IMR-90 (cell line): ENCODE results near the gene RGS3.

ENCODE experiments used
- BHLHE40 ChIP-seq: fragments of 150-350 bp; IDR thresholded peaks from 2 replicates; pipeline ENCODE4 v1.6.1; 2016; ENCODE audit warnings: mild to moderate bottlenecking, low read depth, low read length
- CEBPB ChIP-seq: IDR thresholded peaks from 2 replicates; pipeline ENCODE4 v1.6.1; 2012; ENCODE audit warnings: low read depth, low read length, improper control_type of control experiment
- MXI1 ChIP-seq: IDR thresholded peaks from 2 replicates; pipeline ENCODE4 v1.6.1; 2012; ENCODE audit warnings: low read depth, mild to moderate bottlenecking, low read length, moderate library complexity, borderline replicate concordance
- NFE2L2 ChIP-seq: fragments of 150-350 bp; IDR thresholded peaks from 2 replicates; pipeline ENCODE4 v1.6.1; 2016; ENCODE audit warnings: low read depth, mild to moderate bottlenecking, low read length
- POLR2A ChIP-seq: IDR thresholded peaks from 2 replicates; pipeline ENCODE4 v1.6.1; 2012; ENCODE audit warnings: mild to moderate bottlenecking, low read depth, low read length
- RFX5 ChIP-seq: IDR thresholded peaks from 2 replicates; pipeline ENCODE4 v1.8.0; 2012; ENCODE audit warnings: low read depth, mild to moderate bottlenecking, low read length, moderate library complexity
- SMC3 ChIP-seq: fragments of 150-350 bp; IDR thresholded peaks from 2 replicates; pipeline ENCODE4 v1.6.1; 2016; ENCODE audit warnings: low read depth, mild to moderate bottlenecking, antibody characterized with exemption, low read length, moderate library complexity
- TF ChIP-seq, protein P1 (sequence below): conservative IDR thresholded peaks from 2 replicates; pipeline ENCODE4 v1.5.1; 2012; ENCODE audit warnings: mild to moderate bottlenecking, low read depth, low read length, improper control_type of control experiment
- TF ChIP-seq, protein P2 (sequence below): fragments of 150-350 bp; IDR thresholded peaks from 2 replicates; pipeline ENCODE4 v1.6.1; 2016; ENCODE audit warnings: low read depth, mild to moderate bottlenecking, low read length, moderate library complexity, borderline replicate concordance

DNA sequence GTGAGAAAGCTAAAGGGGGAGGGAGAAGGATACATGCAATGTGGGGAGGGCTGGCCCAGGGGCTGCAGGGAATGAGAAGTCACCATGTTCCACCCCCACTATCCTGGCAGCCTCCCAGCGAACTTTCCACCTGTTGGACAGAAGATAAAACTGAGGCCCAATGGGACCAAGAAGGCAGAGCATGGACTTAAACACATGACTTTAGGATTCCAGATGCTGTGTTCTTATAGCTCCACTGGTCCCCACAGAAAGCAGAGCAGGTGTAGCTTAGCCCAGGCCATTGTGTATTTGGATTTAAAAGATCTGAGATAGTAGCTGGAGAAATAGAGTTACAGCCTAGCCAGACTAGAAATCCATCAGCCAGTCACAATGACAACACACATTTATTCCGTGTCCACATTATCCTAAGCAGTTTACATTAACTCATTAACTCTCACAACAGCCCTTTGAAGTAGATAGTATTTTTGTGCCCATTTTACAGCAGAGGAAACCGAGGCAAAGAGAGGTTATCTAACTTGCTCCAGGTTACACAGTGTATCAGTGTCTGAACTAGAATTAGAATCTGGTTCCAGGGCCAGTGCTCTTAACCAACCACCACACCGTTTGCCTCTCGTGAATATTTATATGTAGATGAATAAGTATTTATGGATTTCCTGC is 121.0 kb downstream of the RGS3 start:
- TF ChIP-seq, protein P1, sequence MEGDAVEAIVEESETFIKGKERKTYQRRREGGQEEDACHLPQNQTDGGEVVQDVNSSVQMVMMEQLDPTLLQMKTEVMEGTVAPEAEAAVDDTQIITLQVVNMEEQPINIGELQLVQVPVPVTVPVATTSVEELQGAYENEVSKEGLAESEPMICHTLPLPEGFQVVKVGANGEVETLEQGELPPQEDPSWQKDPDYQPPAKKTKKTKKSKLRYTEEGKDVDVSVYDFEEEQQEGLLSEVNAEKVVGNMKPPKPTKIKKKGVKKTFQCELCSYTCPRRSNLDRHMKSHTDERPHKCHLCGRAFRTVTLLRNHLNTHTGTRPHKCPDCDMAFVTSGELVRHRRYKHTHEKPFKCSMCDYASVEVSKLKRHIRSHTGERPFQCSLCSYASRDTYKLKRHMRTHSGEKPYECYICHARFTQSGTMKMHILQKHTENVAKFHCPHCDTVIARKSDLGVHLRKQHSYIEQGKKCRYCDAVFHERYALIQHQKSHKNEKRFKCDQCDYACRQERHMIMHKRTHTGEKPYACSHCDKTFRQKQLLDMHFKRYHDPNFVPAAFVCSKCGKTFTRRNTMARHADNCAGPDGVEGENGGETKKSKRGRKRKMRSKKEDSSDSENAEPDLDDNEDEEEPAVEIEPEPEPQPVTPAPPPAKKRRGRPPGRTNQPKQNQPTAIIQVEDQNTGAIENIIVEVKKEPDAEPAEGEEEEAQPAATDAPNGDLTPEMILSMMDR, result no peak
- no peak for TF ChIP-seq POLR2A
- no peak for TF ChIP-seq NFE2L2
- no peak for TF ChIP-seq SMC3
- no peak for TF ChIP-seq BHLHE40
- TF ChIP-seq MXI1, result no peak
- TF ChIP-seq CEBPB, result no peak
- TF ChIP-seq, protein P2, sequence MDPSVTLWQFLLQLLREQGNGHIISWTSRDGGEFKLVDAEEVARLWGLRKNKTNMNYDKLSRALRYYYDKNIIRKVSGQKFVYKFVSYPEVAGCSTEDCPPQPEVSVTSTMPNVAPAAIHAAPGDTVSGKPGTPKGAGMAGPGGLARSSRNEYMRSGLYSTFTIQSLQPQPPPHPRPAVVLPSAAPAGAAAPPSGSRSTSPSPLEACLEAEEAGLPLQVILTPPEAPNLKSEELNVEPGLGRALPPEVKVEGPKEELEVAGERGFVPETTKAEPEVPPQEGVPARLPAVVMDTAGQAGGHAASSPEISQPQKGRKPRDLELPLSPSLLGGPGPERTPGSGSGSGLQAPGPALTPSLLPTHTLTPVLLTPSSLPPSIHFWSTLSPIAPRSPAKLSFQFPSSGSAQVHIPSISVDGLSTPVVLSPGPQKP, result no peak
- TF ChIP-seq RFX5, result no peak
